ENCODE results near the gene MNAT1.

- no peak for TF ChIP-seq CTCF (IDR thresholded peaks at IDR 0.05)
- TF ChIP-seq POLR2A (IDR thresholded peaks at IDR 0.05), result no peak
Observed at GRCh38 chr14:60856111-60856510, 121.5 kb downstream of the MNAT1 start.

Data from testis (tissue), 2 donors.